ENCODE data around the gene TCTN3.

- TF ChIP-seq POLR2A (IDR thresholded peaks at IDR 0.05; ENCODE audit: low read length), result no peak
- no peak for TF ChIP-seq GATA1 (IDR thresholded peaks at IDR 0.05; ENCODE audit: low read depth, low read length)
Observed at GRCh38 chr10:95637140-95637539, 56.6 kb downstream of the TCTN3 start.
